HCT116 (cell line): ENCODE data around the gene SORBS1. TPM values are rescaled to one million over a fixed set of nuclear protein-coding genes. Genes with fewer than 3 reads are reported as not detected.

ENCODE experiments used
- ATAC-seq: fragments of 200-7000 bp; cut with Tn5 transposase; 2 replicates; pipeline ENCODE4 v1.9.1; 2020; ENCODE audit warnings: mild to moderate bottlenecking, moderate library complexity
- BruUV-seq: library from RNA; stranded (reverse); fragments of 400-500 nt; replicated peaks from 2 replicates; lab custom pipeline; 2021; lab: Mats Ljungman, UMichigan
- CTCF ChIA-PET: fragments of 300-600 bp; sonication (Branson Sonifier 250); formaldehyde crosslinking; loops from one replicate; lab custom pipeline; 2021; ENCODE audit warnings: antibody characterized with exemption; lab: Charles Lee
- POLR2A ChIA-PET: fragments of 300-600, 350-600 bp; sonication (Branson Sonifier 250); formaldehyde crosslinking; loops from one replicate; lab custom pipeline; 2021; ENCODE audit warnings: antibody characterized with exemption; lab: Charles Lee
- RAD21 ChIA-PET, 2 experiments: fragments of 300-600 bp; sonication (Branson Sonifier 250); formaldehyde crosslinking; loops; one replicate each; lab custom pipeline; 2023; ENCODE audit warnings: low total read pairs in 2 of 2; ENCODE audit not compliant: uncharacterized antibody in 2 of 2, unreplicated experiment in 2 of 2, low non-redundant PET in 1 of 2; lab: Charles Lee
- DNase-seq: peaks from one replicate; pipeline ENCODE4 v3.0.0-alpha.2; 2010; ENCODE audit warnings: low read depth, low spot score
- H2AFZ ChIP-seq: fragments of 200-600 bp; shearing (Covaris generic), sonication (generic); 2 replicates; pipeline ENCODE4 v1.6.1; 2017; ENCODE audit warnings: low read depth, mixed run types, mixed read lengths, antibody characterized with exemption, low read length; ENCODE audit not compliant: poor library complexity, severe bottlenecking
- H3K27ac ChIP-seq: 2 replicates; pipeline ENCODE4 v1.5.1; 2012; ENCODE audit warnings: low read depth, low read length
- H3K27me3 ChIP-seq: fragments of 200-600 bp; sonication (generic); 2 replicates; pipeline ENCODE4 v1.6.1; 2016; ENCODE audit warnings: mixed run types, low read length, mixed read lengths; ENCODE audit not compliant: insufficient read depth
- H3K36me3 ChIP-seq, 2 experiments: fragments of 200-500 bp in 1 of 2; fragments of 200-600 bp in 1 of 2; sonication (Bioruptor generic) in 1 of 2; sonication (generic) in 1 of 2; 2 replicates each; pipeline versions ENCODE4 v1.5.1 to v1.6.1; 2014 to 2016; ENCODE audit warnings: low read length in 2 of 2, inconsistent platforms in 1 of 2, mixed read lengths in 1 of 2, mixed run types in 1 of 2; ENCODE audit not compliant: insufficient read depth in 2 of 2, control insufficient read depth in 1 of 2
- H3K4me1 ChIP-seq, 2 experiments: fragments of 200-600 bp in 1 of 2; sonication (generic) in 1 of 2; 2 replicates each; pipeline versions ENCODE4 v1.5.1 to v1.6.1; 2012 to 2017; ENCODE audit warnings: low read length in 2 of 2, inconsistent platforms in 1 of 2, mild to moderate bottlenecking in 1 of 2, mixed read lengths in 1 of 2, mixed run types in 1 of 2, moderate library complexity in 1 of 2; ENCODE audit not compliant: insufficient read depth in 2 of 2, control insufficient read depth in 1 of 2
- H3K4me2 ChIP-seq: fragments of 200-600 bp; sonication (generic); 2 replicates; pipeline ENCODE4 v1.6.1; 2017; ENCODE audit warnings: mixed run types, low read length, mixed read lengths
- H3K4me3 ChIP-seq, 2 experiments: fragments of 200-600 bp in 1 of 2; sonication (generic) in 1 of 2; replicated peaks in 1 of 2; 2 replicates each; pipeline ENCODE4 v1.5.1; 2011 to 2016; ENCODE audit warnings: low read length in 2 of 2, control low read depth in 1 of 2, low read depth in 1 of 2, mild to moderate bottlenecking in 1 of 2, mixed read lengths in 1 of 2, mixed run types in 1 of 2
- H3K79me2 ChIP-seq: fragments of 200-600 bp; sonication (generic); 2 replicates; pipeline ENCODE4 v1.6.1; 2017; ENCODE audit warnings: mild to moderate bottlenecking, mixed run types, low read length, moderate library complexity, mixed read lengths; ENCODE audit not compliant: insufficient read depth
- H3K9ac ChIP-seq: fragments of 200-600 bp; sonication (generic); 2 replicates; pipeline ENCODE4 v1.6.1; 2016; ENCODE audit warnings: low read length, mixed read lengths
- H3K9me2 ChIP-seq: fragments of 200-600 bp; sonication (generic), shearing (Covaris generic); 2 replicates; pipeline ENCODE4 v1.6.1; 2017; ENCODE audit warnings: mixed run types, mild to moderate bottlenecking, moderate library complexity; ENCODE audit not compliant: insufficient read depth
- H3K9me3 ChIP-seq, 2 experiments: fragments of 200-500 bp in 1 of 2; fragments of 200-600 bp in 1 of 2; sonication (Bioruptor generic) in 1 of 2; sonication (generic) in 1 of 2; 2 replicates each; pipeline ENCODE4 v1.6.1; 2014 to 2017; ENCODE audit warnings: low read length in 2 of 2, mixed read lengths in 2 of 2, inconsistent platforms in 1 of 2, low read depth in 1 of 2, mild to moderate bottlenecking in 1 of 2, mixed run types in 1 of 2, moderate library complexity in 1 of 2; ENCODE audit not compliant: control insufficient read depth in 1 of 2, insufficient read depth in 1 of 2
- H4K20me1 ChIP-seq: fragments of 200-600 bp; sonication (generic), shearing (Covaris generic); 2 replicates; pipeline ENCODE4 v1.6.1; 2017; ENCODE audit warnings: mixed run types, mild to moderate bottlenecking, moderate library complexity; ENCODE audit not compliant: insufficient read depth
- CTCF ChIP-seq, 3 experiments: fragments of 200-600 bp in 1 of 3; sonication (generic) in 1 of 3; IDR thresholded peaks in 2 of 3; conservative IDR thresholded peaks in 1 of 3; 2 replicates each; pipeline ENCODE4 v1.5.1; 2012 to 2017; ENCODE audit warnings: low read depth in 2 of 3, low read length in 2 of 3, antibody characterized with exemption in 1 of 3, borderline replicate concordance in 1 of 3, control low read depth in 1 of 3, mild to moderate bottlenecking in 1 of 3, mixed read lengths in 1 of 3, mixed run types in 1 of 3, moderate library complexity in 1 of 3; ENCODE audit not compliant: insufficient read depth in 1 of 3
- EGR1 ChIP-seq: IDR thresholded peaks from 2 replicates; pipeline ENCODE4 v1.6.1; 2012; ENCODE audit warnings: low read depth
- EZH2phosphoT487 ChIP-seq: fragments of 200-600 bp; IDR thresholded peaks from 2 replicates; pipeline ENCODE4 v1.6.1; 2018; ENCODE audit warnings: antibody characterized with exemption, borderline replicate concordance
- POLR2A ChIP-seq: IDR thresholded peaks from 2 replicates; pipeline ENCODE4 v1.7.0; 2011; ENCODE audit warnings: borderline replicate concordance; ENCODE audit not compliant: insufficient read depth, insufficient read length; ENCODE audit errors: extremely low read depth
- SIN3A ChIP-seq: IDR thresholded peaks from 2 replicates; pipeline ENCODE4 v1.6.1; 2012; ENCODE audit warnings: low read depth
- ZBTB33 ChIP-seq: IDR thresholded peaks from 2 replicates; pipeline ENCODE4 v1.6.1; 2011; ENCODE audit warnings: mild to moderate bottlenecking, low read length, moderate library complexity; ENCODE audit not compliant: insufficient replicate concordance; ENCODE audit errors: extremely low read depth
- intact Hi-C: fragments of 100-400 bp; cut with micrococcal nuclease; formaldehyde crosslinking; loops from 2 replicates; pipeline ENCODE4 v1.10.0; 2022
- total RNA-seq: library from RNA; stranded (reverse); gene quantifications from one replicate; pipeline ENCODE4 v1.2.1, GENCODE V29; 2021; ENCODE audit not compliant: unreplicated experiment

The SORBS1 gene
- total RNA-seq, 1 experiment from 2014 or later: 3.4 TPM

GRCh38 chr10:95332666-95333249 lies 228.4 kb downstream of the SORBS1 start:
- Histone ChIP-seq H3K9me3 (no peaks in the 10 kb centered on the region), H3K36me3 (no peaks in the 10 kb centered on the region), H3K27me3 (no peaks in the 10 kb centered on the region), H4K20me1 (no peaks in the 10 kb centered on the region), H3K79me2 (no peaks in the 10 kb centered on the region), H3K27ac (no peak overlapping the region), H2AFZ (no peak overlapping the region), H3K9me2 (no peaks in the 10 kb centered on the region), H3K4me1 (peaks cover 0 to 16% of the 10 kb centered on the region in 2 experiments; a peak in 2 of 4 replicates), H3K4me3 (no peak overlapping the region), H3K9ac (no peak overlapping the region), H3K4me2 (no peak overlapping the region)
- POLR2A ChIA-PET: no interaction called here
- intact Hi-C loops: no loop called here
- ATAC-seq (no peak), DNase-seq (no peak)
- CTCF ChIA-PET: no interaction called here
- TF ChIP-seq SIN3A: no peak
- TF ChIP-seq EGR1: no peak
- TF ChIP-seq POLR2A: no peak
- no peak for TF ChIP-seq CTCF (IDR thresholded peaks at IDR 0.05 in 2 of 3, conservative IDR thresholded peaks at IDR 0.05 in 1 of 3; ENCODE audit: borderline replicate concordance in 1 of 3, insufficient read depth in 1 of 3, low read depth in 2 of 3, low read length in 2 of 3)
- no peak for TF ChIP-seq ZBTB33
- TF ChIP-seq EZH2phosphoT487: no peak
- BruUV-seq: no TSS peak
- RAD21 ChIA-PET: no interaction called here
